K562 (cell line): ENCODE data around the gene TRAK1. TPM values are rescaled to one million over a fixed set of nuclear protein-coding genes. Genes with fewer than 3 reads are reported as not detected.

ENCODE experiments used
- ATAC-seq: fragments of 200-7000 bp; cut with Tn5 transposase; 3 replicates; pipeline ENCODE4 v1.9.1; 2020; ENCODE audit warnings: moderate library complexity
- BruUV-seq: library from RNA; stranded (reverse); fragments of 400-500 nt; replicated peaks from 2 replicates; lab custom pipeline; 2021; lab: Mats Ljungman, UMichigan
- CTCF ChIA-PET: fragments of 300-600 bp; formaldehyde crosslinking; extraction: SDS; loops from one replicate; lab custom pipeline; 2021; ENCODE audit warnings: low intra/inter-chr PET ratio; lab: Yijun Ruan, JAX
- POLR2A ChIA-PET: fragments of 300-600, 350-650 bp; sonication (Branson Sonifier 250); formaldehyde crosslinking; extraction: SDS; loops from one replicate; lab custom pipeline; 2021; ENCODE audit warnings: antibody characterized with exemption, inconsistent platforms; lab: Yijun Ruan, JAX
- DNase-seq, 4 experiments: peaks; one replicate each; pipeline versions ENCODE4 v3.0.0 to v3.0.0-alpha.2; 2011 to 2018; ENCODE audit warnings: low spot score in 3 of 4, mixed read lengths in 3 of 4; ENCODE audit errors: extremely low read depth in 1 of 4
- FAIRE-seq: peaks from 2 replicates; lab custom pipeline; 2011; peaks lifted over from hg19 to GRCh38; lab: Jason Lieb, UNC
- H2AFZ ChIP-seq: 2 replicates; pipeline ENCODE4 v1.6.0; 2011; ENCODE audit warnings: low read depth, low read length, control low read depth, inconsistent platforms
- H3K27ac ChIP-seq: fragments of 200-600 bp; 3 replicates; pipeline ENCODE4 v1.8.0; 2011; ENCODE audit warnings: low read depth, mild to moderate bottlenecking, control low read depth, inconsistent platforms, low read length, moderate library complexity, mixed read lengths; ENCODE audit errors: extremely low read depth
- H3K27me3 ChIP-seq, 2 experiments: fragments of 300-600 bp in 1 of 2; 2 replicates in 1 of 2; 3 replicates in 1 of 2; pipeline versions ENCODE4 v1.6.0 to v1.8.0; 2011; ENCODE audit warnings: inconsistent platforms in 2 of 2, low read length in 2 of 2, mild to moderate bottlenecking in 1 of 2, mixed read lengths in 1 of 2, moderate library complexity in 1 of 2; ENCODE audit not compliant: control insufficient read depth in 2 of 2, insufficient read depth in 2 of 2
- H3K36me3 ChIP-seq: fragments of 300-600 bp; 3 replicates; pipeline ENCODE4 v1.8.0; 2011; ENCODE audit warnings: mild to moderate bottlenecking, low read length, inconsistent platforms; ENCODE audit not compliant: control insufficient read depth, insufficient read depth
- H3K4me1 ChIP-seq, 2 experiments: fragments of 200-600 bp in 1 of 2; replicated peaks in 1 of 2; 2 replicates in 1 of 2; 3 replicates in 1 of 2; pipeline versions ENCODE4 v1.5.1 to v1.8.0; 2011; ENCODE audit warnings: inconsistent platforms in 2 of 2, low read length in 2 of 2, mild to moderate bottlenecking in 1 of 2, mixed read lengths in 1 of 2, moderate library complexity in 1 of 2; ENCODE audit not compliant: control insufficient read depth in 2 of 2, insufficient read depth in 2 of 2
- H3K4me2 ChIP-seq: 2 replicates; pipeline ENCODE4 v1.6.1; 2011; ENCODE audit warnings: low read length, control low read depth, inconsistent platforms, mixed read lengths; ENCODE audit not compliant: insufficient read depth
- H3K4me3 ChIP-seq: fragments of 200-600 bp; sonication (generic), shearing (Covaris generic); 2 replicates; pipeline ENCODE4 v1.5.1; 2016; ENCODE audit warnings: control low read depth, inconsistent platforms
- H3K79me2 ChIP-seq: fragments of 200-600 bp; 3 replicates; pipeline ENCODE4 v1.8.0; 2011; ENCODE audit warnings: low read length, inconsistent platforms; ENCODE audit not compliant: control insufficient read depth, insufficient read depth
- H3K9ac ChIP-seq, 2 experiments: 2 replicates each; pipeline versions ENCODE4 v1.6.0 to v1.6.1; 2011; ENCODE audit warnings: low read depth in 2 of 2, low read length in 2 of 2, control low read depth in 1 of 2, inconsistent platforms in 1 of 2, mild to moderate bottlenecking in 1 of 2, mixed read lengths in 1 of 2; ENCODE audit not compliant: insufficient read depth in 1 of 2
- H3K9me1 ChIP-seq: one replicate; pipeline ENCODE4 v1.6.0; 2011; ENCODE audit warnings: inconsistent platforms, mild to moderate bottlenecking, low read length, moderate library complexity; ENCODE audit not compliant: control insufficient read depth, insufficient read depth
- H3K9me3 ChIP-seq: replicated peaks from 2 replicates; pipeline ENCODE4 v1.5.1; 2011; ENCODE audit warnings: low read depth, low read length, inconsistent platforms; ENCODE audit not compliant: control insufficient read depth, insufficient read depth
- H4K20me1 ChIP-seq: replicated peaks from 2 replicates; pipeline ENCODE4 v1.6.1; 2011; ENCODE audit warnings: low read length, inconsistent platforms, mixed read lengths; ENCODE audit not compliant: control insufficient read depth, insufficient read depth
- ATF4 ChIP-seq: fragments of 450-650 bp; formaldehyde crosslinking; IDR thresholded peaks from 2 replicates; pipeline ENCODE4 v1.4.0; 2022; ENCODE audit warnings: mild to moderate bottlenecking, moderate library complexity
- CBX2 ChIP-seq: fragments of 200-600 bp; sonication (generic); IDR thresholded peaks from one replicate; pipeline ENCODE4 v1.6.1; 2012; ENCODE audit warnings: mild to moderate bottlenecking, low read length, inconsistent platforms; ENCODE audit not compliant: insufficient read depth, poor library complexity, severe bottlenecking
- ETV1 ChIP-seq: fragments of 450-650 bp; conservative IDR thresholded peaks from 2 replicates; pipeline ENCODE4 v1.6.1; 2016; ENCODE audit warnings: missing genetic modification characterization, control low read depth, low read depth, missing compliant biosample characterization
- FOXA3 ChIP-seq, 2 experiments: fragments of 450-650 bp in 1 of 2; sonication (generic) in 1 of 2; formaldehyde crosslinking; IDR thresholded peaks in 1 of 2; conservative IDR thresholded peaks in 1 of 2; 2 replicates each; pipeline versions ENCODE4 v1.4.0 to v1.8.0; 2020 to 2022; ENCODE audit warnings: mild to moderate bottlenecking in 2 of 2, missing genetic modification reagents in 1 of 2
- HOMEZ ChIP-seq: fragments of 250-450 bp; sonication (Bioruptor Pico); IDR thresholded peaks from 2 replicates; pipeline ENCODE4 v1.4.0; 2020; ENCODE audit warnings: mild to moderate bottlenecking, moderate library complexity
- MTF1 ChIP-seq: fragments of 250-450 bp; sonication (Bioruptor Pico); IDR thresholded peaks from 2 replicates; pipeline ENCODE4 v1.9.0; 2021; ENCODE audit warnings: moderate library complexity, mild to moderate bottlenecking, inconsistent platforms, borderline replicate concordance
- NONO ChIP-seq, 2 experiments: fragments of 200-400 bp in 1 of 2; fragments of 450-650 bp in 1 of 2; formaldehyde crosslinking in 1 of 2; IDR thresholded peaks; 2 replicates each; pipeline ENCODE4 v1.6.1; 2017; ENCODE audit warnings: low read depth in 2 of 2, mild to moderate bottlenecking in 2 of 2, moderate library complexity in 2 of 2, low read length in 1 of 2
- POLR2B ChIP-seq: fragments of 450-650 bp; IDR thresholded peaks from 2 replicates; pipeline ENCODE4 v1.6.1; 2018; ENCODE audit warnings: low read depth; ENCODE audit not compliant: partially characterized antibody
- RBM14 ChIP-seq: fragments of 200-400 bp; formaldehyde crosslinking; IDR thresholded peaks from 2 replicates; pipeline ENCODE4 v1.6.1; 2018; ENCODE audit warnings: low read depth, mild to moderate bottlenecking, low read length, moderate library complexity, borderline replicate concordance; ENCODE audit not compliant: insufficient read depth
- TCF15 ChIP-seq: fragments of 250-450 bp; sonication (Bioruptor Pico); IDR thresholded peaks from 2 replicates; pipeline ENCODE4 v1.8.0; 2022; ENCODE audit warnings: moderate library complexity, mild to moderate bottlenecking, inconsistent platforms
- TEAD2 ChIP-seq: fragments of 450-650 bp; IDR thresholded peaks from 2 replicates; pipeline ENCODE4 v1.6.1; 2016; ENCODE audit warnings: missing genetic modification characterization, control low read depth, missing compliant biosample characterization
- YY1 ChIP-seq, 3 experiments: IDR thresholded peaks; 2 replicates each; pipeline ENCODE4 v1.6.1; 2011; ENCODE audit warnings: low read length in 2 of 3, mild to moderate bottlenecking in 2 of 3, moderate library complexity in 2 of 3, borderline replicate concordance in 1 of 3, control low read depth in 1 of 3, low read depth in 1 of 3; ENCODE audit not compliant: insufficient read depth in 3 of 3, insufficient replicate concordance in 2 of 3, control insufficient read depth in 1 of 3, insufficient read length in 1 of 3; ENCODE audit errors: extremely low read depth in 1 of 3
- ZNF253 ChIP-seq: fragments of 250-450 bp; sonication (Bioruptor Pico); conservative IDR thresholded peaks from 2 replicates; pipeline ENCODE4 v1.6.1; 2021; ENCODE audit warnings: mild to moderate bottlenecking
- ZNF324 ChIP-seq: fragments of 250-450 bp; sonication (Bioruptor Pico); IDR thresholded peaks from 2 replicates; pipeline ENCODE4 v1.4.0; 2020; ENCODE audit warnings: mild to moderate bottlenecking
- ZNF551 ChIP-seq: fragments of 250-450 bp; sonication (Bioruptor Pico); IDR thresholded peaks from 2 replicates; pipeline ENCODE4 v1.5.0; 2021; ENCODE audit warnings: mild to moderate bottlenecking, moderate library complexity
- ZNF561 ChIP-seq: fragments of 450-650 bp; formaldehyde crosslinking; conservative IDR thresholded peaks from 2 replicates; pipeline ENCODE4 v1.4.0; 2020; ENCODE audit warnings: mild to moderate bottlenecking, moderate library complexity
- ZNF695 ChIP-seq: fragments of 450-650 bp; formaldehyde crosslinking; IDR thresholded peaks from 2 replicates; pipeline ENCODE4 v1.4.0; 2020; ENCODE audit warnings: mild to moderate bottlenecking, moderate library complexity
- WGBS: fragments of 100-300 bp; shearing (Covaris generic); methylation state at CpG from one replicate; pipeline ENCODE4 v1.1.6; 2016; ENCODE audit warnings: low coverage, mixed read lengths; ENCODE audit not compliant: insufficient coverage; ENCODE audit errors: missing lambda C conversion rate; 5-methylcytosine and 5-hydroxymethylcytosine counted together
- in situ Hi-C: fragments of 300-500 bp; cut with MboI; formaldehyde crosslinking; loops from 4 replicates; pipeline ENCODE4 v1.15.0; 2018; ENCODE audit warnings: inconsistent platforms, mixed read lengths
- intact Hi-C: fragments of 100-400 bp; cut with micrococcal nuclease; formaldehyde crosslinking; loops from 2 replicates; pipeline ENCODE4 v1.14.2; 2022
- polyA plus RNA-seq, 8 experiments: library from polyadenylated mRNA; depleted of rRNA in 4 of 8; stranded (reverse) in 5 of 8; unstranded in 3 of 8; fragments of >200 nt; fragmentation: Nextera tagmentation in 2 of 8; fragmentation: Illumina TruSeq in 1 of 8; extraction: Ambion mirVana in 2 of 8; extraction: Trizol in 1 of 8; gene quantifications; 2 replicates each; pipeline versions ENCODE4 v1.2.1 to v1.2.3, GENCODE V29; 2011 to 2014; ENCODE audit warnings: inconsistent platforms in 1 of 8, missing spikeins in 1 of 8
- total RNA-seq, 7 experiments: library from RNA; depleted of rRNA in 6 of 7; stranded (reverse); fragments of >200 nt in 6 of 7; fragmentation: Illumina TruSeq in 2 of 7; extraction: Trizol in 2 of 7; gene quantifications; 2 replicates each; pipeline versions ENCODE4 v1.2.1 to v1.2.3, GENCODE V29; 2011 to 2021; ENCODE audit warnings: low replicate concordance in 1 of 7

The TRAK1 gene
- total and polyA plus RNA-seq, 9 of the 15 experiments (the other 6 are each of a cell fraction or from before 2014, with no cell fraction given), result 5.3 to 28.5 (median 17.5) TPM

- TF ChIP-seq TCF15, result no peak
- no peak for TF ChIP-seq NONO (IDR thresholded peaks at IDR 0.05; ENCODE audit: low read depth in 2 of 2, low read length in 1 of 2)
- no peak for TF ChIP-seq CBX2
- no peak for TF ChIP-seq YY1 (IDR thresholded peaks at IDR 0.05; ENCODE audit: borderline replicate concordance in 1 of 3, control insufficient read depth in 1 of 3, extremely low read depth in 1 of 3, insufficient read depth in 3 of 3, insufficient read length in 1 of 3, insufficient replicate concordance in 2 of 3, low read depth in 1 of 3, low read length in 2 of 3)
- TF ChIP-seq HOMEZ (CRISPR knock-in tag), result no peak
- TF ChIP-seq ZNF551 (CRISPR knock-in tag), result no peak
Measured at GRCh38 chr3:42056840-42057239, 34.3 kb upstream of the TRAK1 start (continued).

GRCh38 chr3:42057561-42058211 is 33.5 kb upstream of the TRAK1 start:
- ChIA-PET POLR2A (interaction anchor here (1.5 kb wide), 1 partner anchor 9 kb away, joined by 7 read pairs; no protein-coding TSS in a partner anchor), CTCF (no interaction called here)
- Histone ChIP-seq H3K9me3 (no peaks in the 10 kb centered on the region), H3K79me2 (peaks cover 17% of the 10 kb centered on the region; the same call in 2 of the 3 replicates), H3K4me1 (peaks cover 0 to 3% of the 10 kb centered on the region in 2 experiments; a peak in 2 of 5 replicates), H3K4me3 (no peak overlapping the region), H3K36me3 (no peaks in the 10 kb centered on the region), H3K4me2 (no peak overlapping the region), H3K9ac (no peak overlapping the region; a peak in 1 of 4 replicates), H2AFZ (no peak overlapping the region), H3K9me1 (no peaks in the 10 kb centered on the region), H4K20me1 (peaks cover 17% of the 10 kb centered on the region), H3K27ac (no peak overlapping the region), H3K27me3 (no peaks in the 10 kb centered on the region)
- BruUV-seq, result no TSS peak
- intact Hi-C loops, result no loop called here
- DNase-seq, result no peak
- no peak for ATAC-seq
- in situ Hi-C loops, result no loop called here
- no peak for FAIRE-seq
- WGBS, result 37% methylated on average over 7 of the region's 7 CpGs
- TF ChIP-seq ZNF695 (CRISPR knock-in tag), result no peak
- no peak for TF ChIP-seq ETV1
- TF ChIP-seq ATF4 (CRISPR knock-in tag), result no peak
- no peak for TF ChIP-seq POLR2B
- no peak for TF ChIP-seq ZNF253 (CRISPR knock-in tag)
- no peak for TF ChIP-seq MTF1 (CRISPR knock-in tag)
- TF ChIP-seq ZNF324 (CRISPR knock-in tag), result no peak
- TF ChIP-seq FOXA3 (CRISPR knock-in tag; conservative IDR thresholded peaks at IDR 0.05 in 1 of 2, IDR thresholded peaks at IDR 0.05 in 1 of 2), result no peak
- TF ChIP-seq RBM14, result no peak
- TF ChIP-seq ZNF561 (CRISPR knock-in tag), result no peak
- no peak for TF ChIP-seq TEAD2 (tag)
